Left cardiac atrium (tissue), 4 donors: Measurements from ENCODE around the gene OR1S2. TPM values are rescaled to one million over a fixed set of nuclear protein-coding genes. Genes with fewer than 3 reads are reported as not detected.
"Not testable (repeated sequence)": the region's sequence is repeated elsewhere in the genome, so short reads cannot be mapped to it uniquely, and the experiment has no call there.

Experiments used
- ATAC-seq, 2 donors: fragments of 200-7000 bp; cut with Tn5 transposase; one replicate each; pipeline ENCODE4 v1.9.1; 2020; ENCODE audit warnings: mild to moderate bottlenecking in 2 of 2, moderate library complexity in 2 of 2
- DNase-seq: peaks from one replicate; pipeline ENCODE4 v3.0.0-alpha.2; 2020
- intact Hi-C, 2 donors: fragments of 100-400 bp; cut with DNase I; formaldehyde crosslinking; loops; one replicate each; pipeline versions ENCODE4 v1.14.1 to v1.15.1; 2022 to 2023
- long read RNA-seq: library from polyadenylated mRNA; unstranded; transcript quantifications from one replicate; pipeline ENCODE4 v2.0.0, GENCODE V29; 2021
- total RNA-seq, 2 donors: library from RNA; stranded (reverse); fragmentation: NEBNext Ultra II Directional; extraction: Animal tissue kit (Norgen Biotek cat#: 25700); gene quantifications; one replicate each; pipeline ENCODE4 v1.2.1, GENCODE V29; 2021
- donor health status: DM: no; HTN: yes; CAD: no.
- donor health status: DM: no; HTN: yes; CAD: no; lungs with severe emphysema.
- donor health status: DM: yes; HTN: yes; CAD: no.
- donor health status: Dilated cardiomyopathy.

OR1S2 gene
- total RNA-seq = not detected
- long read RNA-seq = 0 reads

- no peak for ATAC-seq
Measured at GRCh38 chr11:58204042-58204441, at the start of gene OR1S2. OR1S2 (minus strand) TSS chr11:58204142; CDS start chr11:58204142, 0 bp downstream.

GRCh38 chr11:58243954-58244353 is 40.0 kb upstream of the OR1S2 start:
- intact Hi-C loops = no loop called here
- no peak for DNase-seq
- no peak for ATAC-seq

More at GRCh38 chr11:58204042-58204441, at the start of gene OR1S2:
- DNase-seq = no peak
- intact Hi-C loops = no loop called here

- intact Hi-C loops = no loop called here
- no peak for DNase-seq
- no peak for ATAC-seq
Measured at GRCh38 chr11:58227956-58228615, 24.1 kb upstream of the OR1S2 start.

- no peak for ATAC-seq
- intact Hi-C loops = no loop called here
- DNase-seq = no peak
Measured at GRCh38 chr11:58222721-58223120, 18.8 kb upstream of the OR1S2 start.

GRCh38 chr11:58216476-58216875 is 12.5 kb upstream of the OR1S2 start:
- ATAC-seq = no peak
- intact Hi-C loops = no loop called here

GRCh38 chr11:58212420-58212819 is 8.5 kb upstream of the OR1S2 start, which contains the start of gene OR1S1:
OR1S1 (plus strand) TSS chr11:58212720.
- DNase-seq, ATAC-seq, intact Hi-C loops: not testable (repeated sequence)

More at GRCh38 chr11:58216476-58216875, 12.5 kb upstream of the OR1S2 start:
- no peak for DNase-seq

GRCh38 chr11:58199271-58199670 is 4.7 kb downstream of the OR1S2 start:
- intact Hi-C loops = no loop called here
- no peak for DNase-seq
- no peak for ATAC-seq

GRCh38 chr11:58195939-58196338 is 8.0 kb downstream of the OR1S2 start:
- intact Hi-C loops = no loop called here
- ATAC-seq = no peak
- no peak for DNase-seq

GRCh38 chr11:58193391-58193790 is 10.6 kb downstream of the OR1S2 start:
- ATAC-seq = no peak
- no peak for DNase-seq
- intact Hi-C loops = no loop called here

GRCh38 chr11:58192229-58192628 is 11.7 kb downstream of the OR1S2 start:
- DNase-seq (no peak), ATAC-seq (no peak)
- intact Hi-C loops = no loop called here

- DNase-seq (no peak), ATAC-seq (no peak)
- intact Hi-C loops = no loop called here
Measured at GRCh38 chr11:58188770-58189169, 15.2 kb downstream of the OR1S2 start, which contains the start of gene OR9Q2. OR9Q2 (plus strand) TSS chr11:58189070; CDS start chr11:58190491, 1,421 bp downstream.

- DNase-seq (no peak), ATAC-seq (peak in 1 of 2 donors; percentile 26)
- intact Hi-C loops = no loop called here
Measured at GRCh38 chr11:58186938-58187337, 17.0 kb downstream of the OR1S2 start.

- no peak for DNase-seq
- intact Hi-C loops = no loop called here
- ATAC-seq = no peak
Measured at GRCh38 chr11:58179648-58180047, 24.3 kb downstream of the OR1S2 start.

GRCh38 chr11:58178444-58178843 is 25.5 kb downstream of the OR1S2 start:
- no peak for ATAC-seq
- intact Hi-C loops = no loop called here

GRCh38 chr11:58177409-58178054 is 26.4 kb downstream of the OR1S2 start:
- ATAC-seq (no peak), DNase-seq (no peak)
- intact Hi-C loops = no loop called here

More at GRCh38 chr11:58178444-58178843, 25.5 kb downstream of the OR1S2 start:
- DNase-seq = no peak

GRCh38 chr11:58165504-58166106 is 38.3 kb downstream of the OR1S2 start:
- DNase-seq (no peak), ATAC-seq (no peak)
- intact Hi-C loops = no loop called here

GRCh38 chr11:58164990-58165389 is 39.0 kb downstream of the OR1S2 start:
- DNase-seq (no peak), ATAC-seq (no peak)
- intact Hi-C loops = no loop called here

- intact Hi-C loops = no loop called here
- no peak for ATAC-seq
Measured at GRCh38 chr11:58164389-58164788, 39.6 kb downstream of the OR1S2 start.

More at GRCh38 chr11:58164389-58164788, 39.6 kb downstream of the OR1S2 start:
- no peak for DNase-seq
